HG03439 (cell line): ENCODE data around the gene CNPPD1.

Experiments
- ATAC-seq: cut with Tn5 transposase; IDR thresholded peaks from one replicate; pipeline ENCODE4 v1.9.1; 2021; ENCODE audit warnings: mild to moderate bottlenecking, moderate library complexity; ENCODE audit not compliant: unreplicated experiment

Gene CNPPD1

GRCh38 chr2:219163156-219163555 is 13.6 kb downstream of the CNPPD1 start:
- no peak for ATAC-seq

GRCh38 chr2:219161097-219161496 is 15.6 kb downstream of the CNPPD1 start:
- ATAC-seq: no peak

- peak; percentile 85 for ATAC-seq
Measured at GRCh38 chr2:219160186-219161017, 16.3 kb downstream of the CNPPD1 start, which contains the start of gene NHEJ1. TSS of gene NHEJ1 (minus strand) at chr2:219160815. CDS start at chr2:219158362, 2,453 bp downstream.

GRCh38 chr2:219159771-219160185 is 16.9 kb downstream of the CNPPD1 start:
- no peak for ATAC-seq

- ATAC-seq: no peak
Measured at GRCh38 chr2:219158586-219158985, 18.1 kb downstream of the CNPPD1 start.

GRCh38 chr2:219158025-219158424 is 18.7 kb downstream of the CNPPD1 start:
- no peak for ATAC-seq

- ATAC-seq: no peak
Measured at GRCh38 chr2:219157396-219157795, 19.3 kb downstream of the CNPPD1 start.

GRCh38 chr2:219155054-219155644 is 21.6 kb downstream of the CNPPD1 start:
- ATAC-seq: no peak

- no peak for ATAC-seq
Measured at GRCh38 chr2:219149667-219150066, 27.1 kb downstream of the CNPPD1 start.

GRCh38 chr2:219142329-219142728 is 34.4 kb downstream of the CNPPD1 start:
- ATAC-seq: no peak

GRCh38 chr2:219140722-219141121 is 36.0 kb downstream of the CNPPD1 start:
- ATAC-seq: no peak

GRCh38 chr2:219133976-219134375 is 42.7 kb downstream of the CNPPD1 start:
- no peak for ATAC-seq

- ATAC-seq: no peak
Measured at GRCh38 chr2:219131744-219132143, 45.0 kb downstream of the CNPPD1 start.

- ATAC-seq: no peak
Measured at GRCh38 chr2:219131327-219131726, 45.4 kb downstream of the CNPPD1 start.

- ATAC-seq: no peak
Measured at GRCh38 chr2:219129589-219129988, 47.1 kb downstream of the CNPPD1 start.

GRCh38 chr2:219128396-219128795 is 48.3 kb downstream of the CNPPD1 start:
- no peak for ATAC-seq

- ATAC-seq: no peak
Measured at GRCh38 chr2:219127037-219127635, 49.6 kb downstream of the CNPPD1 start.

- no peak for ATAC-seq
Measured at GRCh38 chr2:219126555-219126954, 50.2 kb downstream of the CNPPD1 start.

GRCh38 chr2:219125886-219126270 is 50.8 kb downstream of the CNPPD1 start:
- no peak for ATAC-seq

GRCh38 chr2:219125225-219125885 is 51.4 kb downstream of the CNPPD1 start:
- ATAC-seq: no peak

- no peak for ATAC-seq
Measured at GRCh38 chr2:219124381-219125110, 52.2 kb downstream of the CNPPD1 start.
